ENCODE data around the gene PKD2L1. TPM values are rescaled to one million over a fixed set of nuclear protein-coding genes. Genes with fewer than 3 reads are reported as not detected.
"Not testable (repeated sequence)": the region's sequence is repeated elsewhere in the genome, so short reads cannot be mapped to it uniquely, and the experiment has no call there.

The PKD2L1 gene
- total RNA-seq, 1 donor from 2014 or later, result not detected

DNA sequence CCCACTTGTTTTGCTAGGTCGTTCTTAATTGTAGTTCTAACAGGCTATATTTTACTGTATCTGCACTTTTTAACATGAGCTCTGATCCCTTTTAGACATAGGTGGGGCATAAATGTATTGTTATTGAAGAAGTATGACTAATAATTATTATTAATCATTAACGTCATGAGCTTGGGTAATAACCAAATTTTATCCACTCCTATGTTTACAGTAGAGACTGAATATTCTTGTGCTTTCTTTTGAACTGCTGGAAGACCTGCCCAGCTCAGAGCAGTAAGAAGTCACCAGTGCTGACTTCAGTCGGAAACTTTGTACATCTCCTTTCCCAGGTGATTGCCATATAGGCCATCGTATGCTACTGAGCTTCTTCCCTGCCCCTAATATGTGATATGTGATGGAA, 18.7 kb downstream of the PKD2L1 start:
- peaks cover 50% of the 10 kb centered on the region for H3K27me3 Mint-ChIP-seq (ENCODE audit: insufficient read depth)
- no peak overlapping the region for H3K4me3 Mint-ChIP-seq
- H3K27ac Mint-ChIP-seq, result no peak overlapping the region
- intact Hi-C loops (cut with micrococcal nuclease), result no loop called here
- DNase-seq (ENCODE audit: low spot score), result no peak
- no peaks in the 10 kb centered on the region for H3K9me3 Mint-ChIP-seq
- H3K4me1 Mint-ChIP-seq (ENCODE audit: low read depth), result no peaks in the 10 kb centered on the region
- no peaks in the 10 kb centered on the region for H3K36me3 Mint-ChIP-seq (ENCODE audit: low read depth)

GRCh38 chr10:100307684-100308083, 22.3 kb downstream of the PKD2L1 start:
- intact Hi-C loops (cut with micrococcal nuclease), result no loop called here
- no peak for DNase-seq (ENCODE audit: low spot score)
- Mint-ChIP-seq H3K4me3 (no peak overlapping the region), H3K36me3 (ENCODE audit: low read depth) (no peaks in the 10 kb centered on the region), H3K9me3 (no peaks in the 10 kb centered on the region), H3K27ac (no peak overlapping the region), H3K4me1 (ENCODE audit: low read depth) (no peaks in the 10 kb centered on the region), H3K27me3 (ENCODE audit: insufficient read depth) (peaks cover 48% of the 10 kb centered on the region)

DNA sequence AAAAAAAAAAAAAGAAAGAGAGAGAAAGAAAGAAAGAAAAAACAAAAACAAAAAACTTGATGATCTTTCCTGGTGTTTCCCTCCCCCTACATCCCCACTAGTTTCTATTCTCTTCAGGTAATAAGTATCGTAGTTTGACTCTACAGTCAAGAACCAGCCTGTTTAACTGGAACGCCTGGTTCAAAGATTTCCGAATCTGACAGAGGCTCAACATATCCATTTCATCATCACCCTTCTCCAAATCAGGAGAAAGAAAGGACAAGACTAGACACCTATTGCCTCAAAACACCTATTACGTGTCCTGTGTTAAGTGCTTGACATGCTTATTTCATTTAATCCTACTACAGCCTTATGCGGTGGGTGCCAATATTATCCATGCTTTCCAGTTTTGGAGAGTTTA, 23.2 kb downstream of the PKD2L1 start:
- no peaks in the 10 kb centered on the region for H3K36me3 Mint-ChIP-seq (ENCODE audit: low read depth)
- no peaks in the 10 kb centered on the region for H3K9me3 Mint-ChIP-seq
- intact Hi-C loops (cut with micrococcal nuclease), result no loop called here
- no peak for DNase-seq (ENCODE audit: low spot score)
- no peak overlapping the region for H3K4me3 Mint-ChIP-seq
- no peaks in the 10 kb centered on the region for H3K4me1 Mint-ChIP-seq (ENCODE audit: low read depth)
- peaks cover 46% of the 10 kb centered on the region for H3K27me3 Mint-ChIP-seq (ENCODE audit: insufficient read depth)
- no peak overlapping the region for H3K27ac Mint-ChIP-seq

DNA sequence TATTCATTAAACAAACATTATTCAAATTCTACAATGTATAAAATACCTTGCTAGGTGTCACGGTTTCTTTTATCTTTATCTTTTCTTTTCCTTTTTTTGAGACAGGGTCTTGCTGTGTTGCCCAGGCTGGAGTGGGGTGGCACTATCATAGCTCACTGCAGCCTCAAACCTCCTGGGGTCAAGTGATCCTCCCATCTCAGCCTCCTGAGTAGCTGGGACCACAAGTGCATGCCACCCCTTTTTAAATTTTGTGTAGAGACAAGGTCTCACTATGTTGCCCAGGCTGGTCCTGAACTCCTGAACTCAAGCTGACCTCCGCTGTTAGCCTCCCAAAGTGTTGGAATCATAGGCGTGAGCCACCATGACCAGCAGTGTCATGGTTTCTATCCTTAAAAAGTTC, 25.6 kb downstream of the PKD2L1 start:
- no peak for DNase-seq (ENCODE audit: low spot score)
- Mint-ChIP-seq H3K27me3 (ENCODE audit: insufficient read depth) (peaks cover 38% of the 10 kb centered on the region), H3K4me1 (ENCODE audit: low read depth) (no peaks in the 10 kb centered on the region), H3K9me3 (no peaks in the 10 kb centered on the region), H3K36me3 (ENCODE audit: low read depth) (no peaks in the 10 kb centered on the region), H3K4me3 (no peak overlapping the region), H3K27ac (no peak overlapping the region)
- intact Hi-C loops (cut with micrococcal nuclease), result no loop called here

DNA sequence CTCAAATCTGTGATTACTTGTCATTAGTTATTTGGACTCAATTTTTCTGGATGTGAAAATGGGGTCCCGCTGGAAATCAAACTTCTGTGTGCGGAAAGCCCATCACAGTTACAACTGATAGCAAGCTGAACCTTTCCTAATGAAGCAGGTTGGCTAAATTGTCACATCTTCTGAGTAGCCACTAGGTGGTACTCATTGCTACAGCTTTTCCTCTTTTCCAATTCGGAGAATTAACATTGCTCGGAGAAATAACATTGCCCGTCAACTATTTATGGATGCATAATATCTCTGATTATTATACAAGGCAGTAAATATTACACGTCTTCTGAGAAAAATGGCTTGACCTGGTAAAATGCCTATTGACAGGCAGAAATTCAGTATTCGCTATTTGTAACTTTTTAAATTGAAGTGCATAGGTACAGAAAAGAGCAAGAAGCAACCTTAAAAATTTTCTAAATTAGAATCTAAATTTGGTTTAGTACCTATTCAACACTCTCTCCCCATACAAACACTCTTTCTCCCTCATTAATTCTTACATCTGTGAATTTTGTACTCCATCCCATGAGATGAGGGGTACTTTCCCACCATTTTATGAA, 26.2 kb downstream of the PKD2L1 start:
- intact Hi-C loops (cut with micrococcal nuclease), result loop anchor here (1.0 kb wide), 3 partner anchors 34 to 214 kb away; no protein-coding TSS in a partner anchor
- no peak overlapping the region for H3K27ac Mint-ChIP-seq
- no peaks in the 10 kb centered on the region for H3K9me3 Mint-ChIP-seq
- no peak overlapping the region for H3K4me3 Mint-ChIP-seq
- H3K4me1 Mint-ChIP-seq (ENCODE audit: low read depth), result no peaks in the 10 kb centered on the region
- no peaks in the 10 kb centered on the region for H3K36me3 Mint-ChIP-seq (ENCODE audit: low read depth)
- peaks cover 40% of the 10 kb centered on the region for H3K27me3 Mint-ChIP-seq (ENCODE audit: insufficient read depth)
- DNase-seq (ENCODE audit: low spot score), result no peak

GRCh38 chr10:100301123-100301522, 28.9 kb downstream of the PKD2L1 start:
- intact Hi-C loops (cut with micrococcal nuclease); H3K36me3 Mint-ChIP-seq (ENCODE audit: low read depth); H3K4me1 Mint-ChIP-seq (ENCODE audit: low read depth); H3K4me3 Mint-ChIP-seq; DNase-seq (ENCODE audit: low spot score); H3K9me3 Mint-ChIP-seq; H3K27ac Mint-ChIP-seq: not testable (repeated sequence)
- H3K27me3 Mint-ChIP-seq (ENCODE audit: insufficient read depth), result peaks cover 40% of the 10 kb centered on the region

- H3K36me3 Mint-ChIP-seq (ENCODE audit: low read depth), result no peaks in the 10 kb centered on the region
- H3K9me3 Mint-ChIP-seq, result no peaks in the 10 kb centered on the region
- intact Hi-C loops (cut with micrococcal nuclease), result no loop called here
- H3K27ac Mint-ChIP-seq, result no peak overlapping the region
- H3K4me3 Mint-ChIP-seq, result no peak overlapping the region
- H3K27me3 Mint-ChIP-seq (ENCODE audit: insufficient read depth), result peaks cover 34% of the 10 kb centered on the region
- H3K4me1 Mint-ChIP-seq (ENCODE audit: low read depth), result no peaks in the 10 kb centered on the region
- no peak for DNase-seq (ENCODE audit: low spot score)
Measured at GRCh38 chr10:100297242-100297641, 32.8 kb downstream of the PKD2L1 start.

DNA sequence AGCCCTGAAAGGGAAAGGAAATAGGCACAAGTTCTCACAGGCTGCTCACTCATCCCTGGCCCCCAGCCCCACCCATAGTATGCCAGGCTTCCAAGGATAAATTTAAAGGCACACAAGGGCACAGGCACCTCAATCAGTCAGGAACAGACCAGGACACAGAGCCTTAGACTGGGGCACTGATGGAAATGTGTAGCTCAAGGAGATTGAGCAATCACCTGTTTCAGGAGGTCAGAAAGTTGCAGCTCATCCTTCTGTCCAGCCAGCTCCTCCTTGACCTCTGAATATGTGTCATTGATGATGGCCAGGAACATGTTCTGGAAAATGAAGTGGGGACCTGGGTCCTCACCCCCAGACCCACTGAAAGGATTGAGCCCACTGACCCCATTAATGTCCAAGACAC, 37.0 kb downstream of the PKD2L1 start:
- Mint-ChIP-seq H3K4me3 (no peak overlapping the region), H3K36me3 (ENCODE audit: low read depth) (no peaks in the 10 kb centered on the region), H3K4me1 (ENCODE audit: low read depth) (no peaks in the 10 kb centered on the region), H3K27me3 (ENCODE audit: insufficient read depth) (peaks cover 28% of the 10 kb centered on the region), H3K9me3 (no peaks in the 10 kb centered on the region), H3K27ac (no peak overlapping the region)
- intact Hi-C loops (cut with micrococcal nuclease), result no loop called here
- DNase-seq (ENCODE audit: low spot score), result no peak

DNA sequence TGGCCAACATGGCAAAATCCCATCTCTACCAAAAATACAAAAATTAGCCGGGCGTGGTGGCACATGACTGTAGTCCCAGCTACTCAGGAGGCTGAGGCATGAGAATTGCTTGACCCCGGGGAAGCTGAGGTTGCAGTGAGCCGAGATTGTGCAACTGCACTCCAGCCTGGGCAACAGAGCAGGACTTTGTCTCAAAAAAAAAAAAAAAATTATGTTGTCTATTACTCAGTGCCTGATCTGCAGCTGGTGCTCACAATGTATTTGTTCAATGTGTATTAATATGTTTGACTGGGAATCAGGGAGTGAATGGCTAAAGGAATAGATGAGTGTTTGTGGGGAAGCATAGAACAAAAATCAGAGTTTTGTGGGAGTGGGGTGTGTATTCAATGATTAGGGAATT, 37.7 kb downstream of the PKD2L1 start:
- H3K36me3 Mint-ChIP-seq (ENCODE audit: low read depth), result not testable (repeated sequence)

GRCh38 chr10:100291356-100291755, 38.7 kb downstream of the PKD2L1 start:
- no peak for DNase-seq (ENCODE audit: low spot score)
- H3K36me3 Mint-ChIP-seq (ENCODE audit: low read depth), result no peaks in the 10 kb centered on the region
- H3K9me3 Mint-ChIP-seq, result no peaks in the 10 kb centered on the region
- no peak overlapping the region for H3K4me3 Mint-ChIP-seq
- peaks cover 18% of the 10 kb centered on the region for H3K27me3 Mint-ChIP-seq (ENCODE audit: insufficient read depth)
- no peak overlapping the region for H3K27ac Mint-ChIP-seq
- H3K4me1 Mint-ChIP-seq (ENCODE audit: low read depth), result peaks cover 12% of the 10 kb centered on the region
- intact Hi-C loops (cut with micrococcal nuclease), result no loop called here

More for the DNA sequence above, 37.7 kb downstream of the PKD2L1 start:
- intact Hi-C loops (cut with micrococcal nuclease); H3K4me1 Mint-ChIP-seq (ENCODE audit: low read depth); DNase-seq (ENCODE audit: low spot score); H3K27ac Mint-ChIP-seq; H3K4me3 Mint-ChIP-seq; H3K9me3 Mint-ChIP-seq: not testable (repeated sequence)
- peaks cover 23% of the 10 kb centered on the region for H3K27me3 Mint-ChIP-seq (ENCODE audit: insufficient read depth)

DNA sequence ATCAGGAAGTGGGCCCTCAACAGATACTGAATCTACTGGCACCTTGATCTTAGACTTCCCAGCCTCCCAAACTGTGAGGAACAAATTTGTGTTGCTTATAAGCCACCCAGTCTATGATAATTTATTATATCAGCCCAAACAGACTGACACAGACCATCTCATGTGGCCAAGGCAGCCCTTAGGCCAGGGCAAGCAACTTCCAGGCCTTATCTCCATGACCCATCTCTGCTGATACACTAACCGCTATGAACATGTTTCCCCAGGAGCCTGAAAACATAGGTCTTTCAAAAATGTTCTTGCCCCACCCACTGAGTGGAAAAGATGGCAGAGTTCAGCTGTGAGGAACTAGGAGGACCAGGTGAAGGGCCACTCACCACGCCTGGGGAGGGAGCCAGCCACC, 40.4 kb downstream of the PKD2L1 start:
- Mint-ChIP-seq H3K9me3 (no peaks in the 10 kb centered on the region), H3K36me3 (ENCODE audit: low read depth) (peaks cover 12% of the 10 kb centered on the region)

GRCh38 chr10:100288196-100288595, 41.8 kb downstream of the PKD2L1 start:
- Mint-ChIP-seq H3K4me1 (ENCODE audit: low read depth) (peaks cover 28% of the 10 kb centered on the region), H3K36me3 (ENCODE audit: low read depth) (peaks cover 12% of the 10 kb centered on the region), H3K4me3 (no peak overlapping the region), H3K27ac (no peak overlapping the region), H3K9me3 (no peaks in the 10 kb centered on the region), H3K27me3 (ENCODE audit: insufficient read depth) (peaks cover 9% of the 10 kb centered on the region)
- intact Hi-C loops (cut with micrococcal nuclease), result loop anchor here (10.0 kb wide), 1 partner anchor 553 kb away; the partner anchor contains the start of genes COX15 and CUTC
- no peak for DNase-seq (ENCODE audit: low spot score)

More for the DNA sequence above, 40.4 kb downstream of the PKD2L1 start:
- H3K4me1 Mint-ChIP-seq (ENCODE audit: low read depth), result peaks cover 26% of the 10 kb centered on the region
- H3K4me3 Mint-ChIP-seq, result no peak overlapping the region
- DNase-seq (ENCODE audit: low spot score), result no peak
- intact Hi-C loops (cut with micrococcal nuclease), result loop anchor here (10.0 kb wide), 1 partner anchor 555 kb away; the partner anchor contains the start of genes COX15 and CUTC
- no peak overlapping the region for H3K27ac Mint-ChIP-seq
- H3K27me3 Mint-ChIP-seq (ENCODE audit: insufficient read depth), result peaks cover 9% of the 10 kb centered on the region

GRCh38 chr10:100287756-100288155, 42.3 kb downstream of the PKD2L1 start:
- peak overlapping the region; percentile 24 for H3K27ac Mint-ChIP-seq
- DNase-seq (ENCODE audit: low spot score), result no peak
- intact Hi-C loops (cut with micrococcal nuclease), result loop anchor here (2.0 to 10.0 kb wide), 2 partner anchors 241 to 553 kb away; partner anchors contain the start of genes COX15, CUTC and NDUFB8
- H3K27me3 Mint-ChIP-seq (ENCODE audit: insufficient read depth), result peaks cover 9% of the 10 kb centered on the region
- no peaks in the 10 kb centered on the region for H3K9me3 Mint-ChIP-seq
- H3K4me1 Mint-ChIP-seq (ENCODE audit: low read depth), result peaks cover 28% of the 10 kb centered on the region
- H3K36me3 Mint-ChIP-seq (ENCODE audit: low read depth), result peaks cover 12% of the 10 kb centered on the region
- peak overlapping the region; percentile 63 for H3K4me3 Mint-ChIP-seq
